H1 (cell line): ENCODE results near the gene CRY1. TPM values are rescaled to one million over a fixed set of nuclear protein-coding genes. Genes with fewer than 3 reads are reported as not detected.
A peak's percentile ranks its signal among the peaks of the same experiment; 100 is the strongest.

Source experiments
- CTCF ChIA-PET: fragments of 300-600 bp; sonication (Branson Sonifier 250); formaldehyde crosslinking; loops from one replicate; lab custom pipeline; 2021; ENCODE audit not compliant: partially characterized antibody; lab: Charles Lee
- POLR2A ChIA-PET: fragments of 300-600 bp; sonication (Branson Sonifier 250); formaldehyde crosslinking; loops from one replicate; lab custom pipeline; 2021; ENCODE audit warnings: inconsistent platforms; ENCODE audit not compliant: partially characterized antibody; lab: Charles Lee
- DNase-seq, 2 experiments: peaks; one replicate each; pipeline versions ENCODE4 v3.0.0 to v3.0.0-alpha.2; 2010 to 2022; ENCODE audit warnings: low spot score in 2 of 2, low read depth in 1 of 2, mixed read lengths in 1 of 2
- FAIRE-seq: peaks from 2 replicates; lab custom pipeline; 2011; peaks lifted over from hg19 to GRCh38; lab: Jason Lieb, UNC
- H2AFZ ChIP-seq: 2 replicates; pipeline ENCODE4 v1.8.1; 2012; ENCODE audit warnings: low read length, inconsistent platforms
- H2AK5ac ChIP-seq: 2 replicates; pipeline ENCODE4 v1.6.1; 2013; ENCODE audit warnings: low read depth, low read length
- H2BK120ac ChIP-seq: replicated peaks from 2 replicates; pipeline ENCODE3; 2013; ENCODE audit warnings: low read depth, low read length, inconsistent platforms
- H2BK12ac ChIP-seq: 2 replicates; pipeline ENCODE4 v1.6.1; 2013; ENCODE audit warnings: low read depth, low read length
- H2BK15ac ChIP-seq: 2 replicates; pipeline ENCODE4 v1.6.1; 2013; ENCODE audit warnings: low read length
- H2BK20ac ChIP-seq: 2 replicates; pipeline ENCODE4 v1.6.1; 2013; ENCODE audit warnings: low read length
- H2BK5ac ChIP-seq: 2 replicates; pipeline ENCODE4 v1.6.1; 2013; ENCODE audit warnings: low read depth, low read length
- H3K14ac ChIP-seq: 2 replicates; pipeline ENCODE4 v1.6.1; 2013; ENCODE audit warnings: inconsistent platforms; ENCODE audit not compliant: insufficient read length
- H3K18ac ChIP-seq: 2 replicates; pipeline ENCODE4 v1.6.1; 2013; ENCODE audit warnings: low read length; ENCODE audit errors: extremely low read depth
- H3K23ac ChIP-seq: 2 replicates; pipeline ENCODE4 v1.6.1; 2013; ENCODE audit warnings: inconsistent platforms; ENCODE audit not compliant: insufficient read length
- H3K23me2 ChIP-seq: 2 replicates; pipeline ENCODE4 v1.6.1; 2013; ENCODE audit warnings: low read depth, low read length
- H3K27ac ChIP-seq: 2 replicates; pipeline ENCODE4 v1.6.1; 2011; ENCODE audit warnings: low read depth, low read length, inconsistent platforms
- H3K27me3 ChIP-seq, 4 experiments: replicated peaks in 1 of 4; 1 replicate in 1 of 4; 2 replicates in 3 of 4; pipeline versions ENCODE4 v1.6.1 to v1.8.1; 2011 to 2013; ENCODE audit warnings: low read length in 3 of 4, mild to moderate bottlenecking in 3 of 4, inconsistent platforms in 2 of 4, mixed read lengths in 2 of 4, moderate library complexity in 1 of 4; ENCODE audit not compliant: control insufficient read depth in 3 of 4, insufficient read depth in 3 of 4; ENCODE audit errors: extremely low read depth in 1 of 4
- H3K36me3 ChIP-seq, 4 experiments: 2 replicates each; pipeline versions ENCODE4 v1.6.1 to v1.8.1; 2011 to 2013; ENCODE audit warnings: mild to moderate bottlenecking in 4 of 4, low read length in 3 of 4, moderate library complexity in 2 of 4, control low read depth in 1 of 4, inconsistent platforms in 1 of 4; ENCODE audit not compliant: insufficient read depth in 4 of 4, control insufficient read depth in 2 of 4
- H3K4ac ChIP-seq: replicated peaks from 2 replicates; pipeline ENCODE3; 2013; ENCODE audit warnings: low read length, low read depth, mixed read lengths, inconsistent platforms; ENCODE audit not compliant: insufficient read length
- H3K4me1 ChIP-seq, 4 experiments: replicated peaks in 1 of 4; 1 replicate in 1 of 4; 2 replicates in 3 of 4; pipeline versions ENCODE4 v1.6.1 to v1.8.1; 2011 to 2013; ENCODE audit warnings: low read length in 3 of 4, inconsistent platforms in 2 of 4, mixed read lengths in 1 of 4; ENCODE audit not compliant: insufficient read depth in 4 of 4, control insufficient read depth in 3 of 4
- H3K4me2 ChIP-seq, 2 experiments: 2 replicates each; pipeline versions ENCODE4 v1.6.1 to v1.8.1; 2011 to 2013; ENCODE audit warnings: low read depth in 2 of 2, low read length in 2 of 2, control low read depth in 1 of 2, inconsistent platforms in 1 of 2, mild to moderate bottlenecking in 1 of 2; ENCODE audit not compliant: insufficient read depth in 1 of 2
- H3K4me3 ChIP-seq, 4 experiments: fragments of 200-600, 300-600 bp in 1 of 4; sonication (generic), shearing (Covaris generic), sonication (Bioruptor Twin) in 1 of 4; 2 replicates each; pipeline versions ENCODE4 v1.5.1 to v1.8.1; 2011 to 2016; ENCODE audit warnings: low read length in 4 of 4, low read depth in 3 of 4, control low read depth in 2 of 4, inconsistent platforms in 2 of 4, mild to moderate bottlenecking in 2 of 4, mixed read lengths in 1 of 4, moderate library complexity in 1 of 4; ENCODE audit not compliant: insufficient read depth in 2 of 4; ENCODE audit errors: extremely low read depth in 1 of 4
- H3K56ac ChIP-seq: replicated peaks from 2 replicates; pipeline ENCODE3; 2013; ENCODE audit warnings: low read depth, mild to moderate bottlenecking, mixed read lengths, low read length, inconsistent platforms; ENCODE audit not compliant: insufficient read length
- H3K79me1 ChIP-seq: 2 replicates; pipeline ENCODE4 v1.6.1; 2013; ENCODE audit warnings: low read depth, low read length, control low read depth
- H3K79me2 ChIP-seq, 2 experiments: 2 replicates each; pipeline versions ENCODE4 v1.6.1 to v1.8.1; 2012 to 2013; ENCODE audit warnings: low read length in 2 of 2, mild to moderate bottlenecking in 2 of 2, inconsistent platforms in 1 of 2; ENCODE audit not compliant: insufficient read depth in 2 of 2, control insufficient read depth in 1 of 2
- H3K9ac ChIP-seq, 4 experiments: replicated peaks in 1 of 4; 1 replicate in 1 of 4; 2 replicates in 3 of 4; pipeline versions ENCODE4 v1.6.1 to v1.8.1; 2011 to 2013; ENCODE audit warnings: low read depth in 3 of 4, low read length in 3 of 4, control low read depth in 2 of 4, mild to moderate bottlenecking in 2 of 4, moderate library complexity in 2 of 4, inconsistent platforms in 1 of 4; ENCODE audit errors: extremely low read depth in 1 of 4
- H3K9me3 ChIP-seq, 2 experiments: 2 replicates each; pipeline versions ENCODE4 v1.6.1 to v1.8.1; 2012 to 2013; ENCODE audit warnings: mild to moderate bottlenecking in 2 of 2, moderate library complexity in 2 of 2, control low read depth in 1 of 2, inconsistent platforms in 1 of 2, low read depth in 1 of 2, low read length in 1 of 2, mixed read lengths in 1 of 2; ENCODE audit not compliant: insufficient read depth in 2 of 2
- H4K20me1 ChIP-seq, 2 experiments: replicated peaks in 1 of 2; 2 replicates each; pipeline versions ENCODE3 to v1.8.1; 2011 to 2013; ENCODE audit warnings: inconsistent platforms in 2 of 2, low read length in 2 of 2, mild to moderate bottlenecking in 1 of 2; ENCODE audit not compliant: insufficient read depth in 2 of 2, control insufficient read depth in 1 of 2
- H4K5ac ChIP-seq: 2 replicates; pipeline ENCODE4 v1.6.1; 2013; ENCODE audit warnings: low read length, low read depth, mixed read lengths, inconsistent platforms; ENCODE audit not compliant: insufficient read length
- H4K8ac ChIP-seq: 2 replicates; pipeline ENCODE4 v1.8.0; 2013; ENCODE audit warnings: mild to moderate bottlenecking, moderate library complexity, low read length, inconsistent platforms; ENCODE audit not compliant: insufficient read depth; ENCODE audit errors: extremely low read depth
- H4K91ac ChIP-seq: replicated peaks from 2 replicates; pipeline ENCODE3; 2013; ENCODE audit warnings: low read length, mixed read lengths, inconsistent platforms; ENCODE audit not compliant: insufficient read length
- CHD2 ChIP-seq: IDR thresholded peaks from 2 replicates; pipeline ENCODE4 v1.6.1; 2012; ENCODE audit warnings: low read length, improper control_type of control experiment
- E2F6 ChIP-seq: IDR thresholded peaks from 2 replicates; pipeline ENCODE4 v1.6.1; 2012; ENCODE audit warnings: inconsistent platforms
- EZH2 ChIP-seq: fragments of 200-600 bp; sonication (generic); IDR thresholded peaks from 2 replicates; pipeline ENCODE4 v1.7.1; 2012; ENCODE audit warnings: low read depth, mild to moderate bottlenecking, moderate library complexity, low read length, inconsistent platforms; ENCODE audit not compliant: severe bottlenecking
- GABPA ChIP-seq: IDR thresholded peaks from 2 replicates; pipeline ENCODE4 v1.6.1; 2011; ENCODE audit warnings: mild to moderate bottlenecking, low read length, moderate library complexity, borderline replicate concordance; ENCODE audit not compliant: insufficient read depth
- KDM1A ChIP-seq: fragments of 200-600, 300-600 bp; sonication (generic); IDR thresholded peaks from 2 replicates; pipeline ENCODE4 v1.7.1; 2016; ENCODE audit warnings: mild to moderate bottlenecking, low read length, borderline replicate concordance
- PHF8 ChIP-seq: fragments of 200-600 bp; sonication (generic); conservative IDR thresholded peaks from 2 replicates; pipeline ENCODE4 v1.7.1; 2012; ENCODE audit warnings: low read depth, mild to moderate bottlenecking, inconsistent platforms, low read length, moderate library complexity
- SUZ12 ChIP-seq: fragments of 200-600 bp; sonication (generic); IDR thresholded peaks from 2 replicates; pipeline ENCODE4 v1.6.1; 2012; ENCODE audit warnings: mild to moderate bottlenecking, inconsistent platforms, low read length, moderate library complexity, mixed read lengths
- WGBS, 2 experiments: shearing (Covaris generic) in 1 of 2; methylation state at CpG; one replicate each; pipeline versions ENCODE4 v1.1.6 to v1.1.7; 2013 to 2015; ENCODE audit warnings: low lambda C conversion rate in 2 of 2, mixed read lengths in 2 of 2, inconsistent platforms in 1 of 2, low coverage in 1 of 2, missing lambda C conversion rate in 1 of 2; ENCODE audit not compliant: insufficient replicate concordance in 2 of 2, insufficient coverage in 1 of 2, insufficient read length in 1 of 2; ENCODE audit errors: extremely low coverage in 1 of 2, missing lambda C conversion rate in 1 of 2; 5-methylcytosine and 5-hydroxymethylcytosine counted together
- polyA plus RNA-seq, 7 experiments: library from polyadenylated mRNA; depleted of rRNA in 3 of 7; stranded (reverse) in 5 of 7; unstranded in 2 of 7; fragments of >200 nt in 5 of 7; fragments of 200-250 nt in 2 of 7; gene quantifications; 1 replicate in 5 of 7; 2 replicates in 1 of 7; 4 replicates in 1 of 7; pipeline versions ENCODE4 v1.2.1 to v1.2.3, GENCODE V29; 2011 to 2013; ENCODE audit warnings: missing spikeins in 2 of 7, mixed read lengths in 2 of 7
- total RNA-seq: library from RNA; stranded (reverse); fragmentation: NEBNext Ultra II Directional; extraction: Animal tissue kit (Norgen Biotek cat#: 25700); gene quantifications from 2 replicates; pipeline ENCODE4 v1.2.1, GENCODE V29; 2021

The CRY1 gene
- total and polyA plus RNA-seq, 2 of the 8 experiments (the other 6 are each of a cell fraction or from before 2014, with no cell fraction given): 13.6 to 25.1 TPM

- Histone ChIP-seq H3K56ac (no peak overlapping the region), H2BK20ac (no peak overlapping the region), H4K8ac (no peak overlapping the region), H2BK5ac (no peak overlapping the region), H3K23ac (no peak overlapping the region), H3K14ac (no peak overlapping the region), H3K9me3 (no peaks in the 10 kb centered on the region), H3K4me2 (peak overlapping the region; percentile 65 to 82), H3K18ac (no peak overlapping the region), H4K5ac (no peak overlapping the region), H3K79me2 (no peaks in the 10 kb centered on the region), H3K27ac (no peak overlapping the region), H2BK15ac (no peak overlapping the region), H3K79me1 (no peaks in the 10 kb centered on the region), H3K27me3 (no peaks in the 10 kb centered on the region; a peak in 1 of 7 replicates), H4K20me1 (no peaks in the 10 kb centered on the region), H2AFZ (peak overlapping the region; percentile 88; the same call in 1 of the 2 replicates), H3K4me3 (peak overlapping the region; percentile 74 to 86 (median 86); a peak in 7 of 8 replicates), H4K91ac (no peak overlapping the region), H3K4me1 (peaks cover 2 to 10% (median 6%) of the 10 kb centered on the region in 4 experiments), H3K36me3 (peaks cover 0 to 4% (median 0%) of the 10 kb centered on the region in 4 experiments; a peak in 2 of 8 replicates), H3K23me2 (peaks cover 4% of the 10 kb centered on the region; the same call in 1 of the 2 replicates), H3K9ac (peak overlapping the region in 1 of 4 experiments; percentile 65; a peak in 2 of 7 replicates), H2BK120ac (no peak overlapping the region), H2BK12ac (no peak overlapping the region), H3K4ac (no peak overlapping the region), H2AK5ac (no peak overlapping the region)
- CTCF ChIA-PET: interaction anchor here (1.1 to 1.2 kb wide), 2 partner anchors 104 to 636 kb away, joined by 3 read pairs; no protein-coding TSS in a partner anchor
- DNase-seq (no peak), FAIRE-seq (no peak)
- TF ChIP-seq KDM1A (no peak), GABPA (no peak), EZH2 (no peak), PHF8 (no peak), CHD2 (no peak), SUZ12 (no peak), E2F6 (no peak)
- POLR2A ChIA-PET: interaction anchor here (1.2 to 1.4 kb wide), 3 partner anchors 9 to 30 kb away, joined by 3 to 11 read pairs (median 6); partner anchors contain the start of gene TMEM263
- WGBS, 2 experiments: 80% methylated on average over 4 of the region's 4 CpGs; no CpG with 5 or more reads in 1 of the 2 experiments
Measured at GRCh38 chr12:106986135-106986534, 107.2 kb downstream of the CRY1 start.
